HL-60 (cell line): Measurements from ENCODE around the gene TXNRD3.

Source experiments
- DNase-seq, 2 experiments: peaks; one replicate each; pipeline ENCODE4 v3.0.0-alpha.2; 2010 to 2020; ENCODE audit warnings: low read depth in 1 of 2, low spot score in 1 of 2
- H3K27ac ChIP-seq: fragments of 250-450 bp; sonication (Bioruptor Pico); replicated peaks from 2 replicates; pipeline ENCODE4 v1.5.1; 2020; ENCODE audit warnings: mild to moderate bottlenecking, moderate library complexity
- H3K27me3 ChIP-seq: fragments of 250-450 bp; sonication (Bioruptor Pico); 2 replicates; pipeline ENCODE4 v1.5.1; 2021; ENCODE audit warnings: mild to moderate bottlenecking, moderate library complexity; ENCODE audit not compliant: insufficient read depth, poor library complexity, severe bottlenecking
- H3K4me3 ChIP-seq: replicated peaks from 2 replicates; pipeline ENCODE4 v1.5.1; 2011; ENCODE audit warnings: mild to moderate bottlenecking, control low read depth, low read length; ENCODE audit not compliant: insufficient read depth
- CTCF ChIP-seq: IDR thresholded peaks from one replicate; pipeline ENCODE4 v1.5.1; 2011; ENCODE audit warnings: low read length, control low read depth, inconsistent platforms; ENCODE audit not compliant: insufficient read depth
- GABPA ChIP-seq: IDR thresholded peaks from 2 replicates; pipeline ENCODE4 v1.6.1; 2012; ENCODE audit warnings: low read depth
- POLR2AphosphoS5 ChIP-seq: IDR thresholded peaks from 2 replicates; pipeline ENCODE4 v1.6.1; 2012; ENCODE audit warnings: low read depth
- REST ChIP-seq: IDR thresholded peaks from 2 replicates; pipeline ENCODE4 v1.6.1; 2012; ENCODE audit warnings: low read depth; ENCODE audit not compliant: insufficient replicate concordance
- SPI1 ChIP-seq: IDR thresholded peaks from 2 replicates; pipeline ENCODE4 v1.6.1; 2012; ENCODE audit warnings: low read depth, mild to moderate bottlenecking, borderline replicate concordance

Gene TXNRD3

GRCh38 chr3:126691765-126692164, 36.8 kb upstream of the TXNRD3 start:
- Histone ChIP-seq H3K27ac (no peak overlapping the region), H3K27me3 (peaks cover 5% of the 10 kb centered on the region), H3K4me3 (no peak overlapping the region)
- DNase-seq, result no peak
- no peak for TF ChIP-seq GABPA
- TF ChIP-seq REST, result no peak
- no peak for TF ChIP-seq POLR2AphosphoS5
- TF ChIP-seq CTCF, result no peak
- no peak for TF ChIP-seq SPI1

GRCh38 chr3:126685493-126685892, 30.6 kb upstream of the TXNRD3 start:
- no peak for TF ChIP-seq REST
- no peak for TF ChIP-seq POLR2AphosphoS5
- no peak for TF ChIP-seq GABPA
- TF ChIP-seq CTCF, result no peak
- no peak overlapping the region for H3K4me3 ChIP-seq

GRCh38 chr3:126685021-126685420, 30.1 kb upstream of the TXNRD3 start:
- Histone ChIP-seq H3K27ac (no peak overlapping the region), H3K27me3 (peaks cover 5% of the 10 kb centered on the region), H3K4me3 (no peak overlapping the region)
- TF ChIP-seq GABPA, result no peak
- no peak for TF ChIP-seq CTCF
- no peak for TF ChIP-seq REST
- no peak for TF ChIP-seq POLR2AphosphoS5
- TF ChIP-seq SPI1, result no peak
- DNase-seq, result no peak

More at GRCh38 chr3:126685493-126685892, 30.6 kb upstream of the TXNRD3 start:
- H3K27ac ChIP-seq, result no peak overlapping the region
- peaks cover 4% of the 10 kb centered on the region for H3K27me3 ChIP-seq
- no peak for DNase-seq
